H1 (cell line): ENCODE results near the gene RUFY1. TPM values are rescaled to one million over a fixed set of nuclear protein-coding genes. Genes with fewer than 3 reads are reported as not detected.
"Not testable (repeated sequence)": the region's sequence is repeated elsewhere in the genome, so short reads cannot be mapped to it uniquely, and the experiment has no call there.

Experiments used
- CTCF ChIA-PET: fragments of 300-600 bp; sonication (Branson Sonifier 250); formaldehyde crosslinking; loops from one replicate; lab custom pipeline; 2021; ENCODE audit not compliant: partially characterized antibody; lab: Charles Lee
- POLR2A ChIA-PET: fragments of 300-600 bp; sonication (Branson Sonifier 250); formaldehyde crosslinking; loops from one replicate; lab custom pipeline; 2021; ENCODE audit warnings: inconsistent platforms; ENCODE audit not compliant: partially characterized antibody; lab: Charles Lee
- DNase-seq, 2 experiments: peaks; one replicate each; pipeline versions ENCODE4 v3.0.0 to v3.0.0-alpha.2; 2010 to 2022; ENCODE audit warnings: low spot score in 2 of 2, low read depth in 1 of 2, mixed read lengths in 1 of 2
- FAIRE-seq: peaks from 2 replicates; lab custom pipeline; 2011; peaks lifted over from hg19 to GRCh38; lab: Jason Lieb, UNC
- H2AFZ ChIP-seq: 2 replicates; pipeline ENCODE4 v1.8.1; 2012; ENCODE audit warnings: low read length, inconsistent platforms
- H2AK5ac ChIP-seq: 2 replicates; pipeline ENCODE4 v1.6.1; 2013; ENCODE audit warnings: low read depth, low read length
- H2BK120ac ChIP-seq: replicated peaks from 2 replicates; pipeline ENCODE3; 2013; ENCODE audit warnings: low read depth, low read length, inconsistent platforms
- H2BK12ac ChIP-seq: 2 replicates; pipeline ENCODE4 v1.6.1; 2013; ENCODE audit warnings: low read depth, low read length
- H2BK15ac ChIP-seq: 2 replicates; pipeline ENCODE4 v1.6.1; 2013; ENCODE audit warnings: low read length
- H2BK20ac ChIP-seq: 2 replicates; pipeline ENCODE4 v1.6.1; 2013; ENCODE audit warnings: low read length
- H2BK5ac ChIP-seq: 2 replicates; pipeline ENCODE4 v1.6.1; 2013; ENCODE audit warnings: low read depth, low read length
- H3K14ac ChIP-seq: 2 replicates; pipeline ENCODE4 v1.6.1; 2013; ENCODE audit warnings: inconsistent platforms; ENCODE audit not compliant: insufficient read length
- H3K18ac ChIP-seq: 2 replicates; pipeline ENCODE4 v1.6.1; 2013; ENCODE audit warnings: low read length; ENCODE audit errors: extremely low read depth
- H3K23ac ChIP-seq: 2 replicates; pipeline ENCODE4 v1.6.1; 2013; ENCODE audit warnings: inconsistent platforms; ENCODE audit not compliant: insufficient read length
- H3K23me2 ChIP-seq: 2 replicates; pipeline ENCODE4 v1.6.1; 2013; ENCODE audit warnings: low read depth, low read length
- H3K27ac ChIP-seq: 2 replicates; pipeline ENCODE4 v1.6.1; 2011; ENCODE audit warnings: low read depth, low read length, inconsistent platforms
- H3K27me3 ChIP-seq, 4 experiments: replicated peaks in 1 of 4; 1 replicate in 1 of 4; 2 replicates in 3 of 4; pipeline versions ENCODE4 v1.6.1 to v1.8.1; 2011 to 2013; ENCODE audit warnings: low read length in 3 of 4, mild to moderate bottlenecking in 3 of 4, inconsistent platforms in 2 of 4, mixed read lengths in 2 of 4, moderate library complexity in 1 of 4; ENCODE audit not compliant: control insufficient read depth in 3 of 4, insufficient read depth in 3 of 4; ENCODE audit errors: extremely low read depth in 1 of 4
- H3K36me3 ChIP-seq, 4 experiments: 2 replicates each; pipeline versions ENCODE4 v1.6.1 to v1.8.1; 2011 to 2013; ENCODE audit warnings: mild to moderate bottlenecking in 4 of 4, low read length in 3 of 4, moderate library complexity in 2 of 4, control low read depth in 1 of 4, inconsistent platforms in 1 of 4; ENCODE audit not compliant: insufficient read depth in 4 of 4, control insufficient read depth in 2 of 4
- H3K4ac ChIP-seq: replicated peaks from 2 replicates; pipeline ENCODE3; 2013; ENCODE audit warnings: low read length, low read depth, mixed read lengths, inconsistent platforms; ENCODE audit not compliant: insufficient read length
- H3K4me1 ChIP-seq, 4 experiments: replicated peaks in 1 of 4; 1 replicate in 1 of 4; 2 replicates in 3 of 4; pipeline versions ENCODE4 v1.6.1 to v1.8.1; 2011 to 2013; ENCODE audit warnings: low read length in 3 of 4, inconsistent platforms in 2 of 4, mixed read lengths in 1 of 4; ENCODE audit not compliant: insufficient read depth in 4 of 4, control insufficient read depth in 3 of 4
- H3K4me2 ChIP-seq, 2 experiments: 2 replicates each; pipeline versions ENCODE4 v1.6.1 to v1.8.1; 2011 to 2013; ENCODE audit warnings: low read depth in 2 of 2, low read length in 2 of 2, control low read depth in 1 of 2, inconsistent platforms in 1 of 2, mild to moderate bottlenecking in 1 of 2; ENCODE audit not compliant: insufficient read depth in 1 of 2
- H3K4me3 ChIP-seq, 4 experiments: fragments of 200-600, 300-600 bp in 1 of 4; sonication (generic), shearing (Covaris generic), sonication (Bioruptor Twin) in 1 of 4; 2 replicates each; pipeline versions ENCODE4 v1.5.1 to v1.8.1; 2011 to 2016; ENCODE audit warnings: low read length in 4 of 4, low read depth in 3 of 4, control low read depth in 2 of 4, inconsistent platforms in 2 of 4, mild to moderate bottlenecking in 2 of 4, mixed read lengths in 1 of 4, moderate library complexity in 1 of 4; ENCODE audit not compliant: insufficient read depth in 2 of 4; ENCODE audit errors: extremely low read depth in 1 of 4
- H3K56ac ChIP-seq: replicated peaks from 2 replicates; pipeline ENCODE3; 2013; ENCODE audit warnings: low read depth, mild to moderate bottlenecking, mixed read lengths, low read length, inconsistent platforms; ENCODE audit not compliant: insufficient read length
- H3K79me1 ChIP-seq: 2 replicates; pipeline ENCODE4 v1.6.1; 2013; ENCODE audit warnings: low read depth, low read length, control low read depth
- H3K79me2 ChIP-seq, 2 experiments: 2 replicates each; pipeline versions ENCODE4 v1.6.1 to v1.8.1; 2012 to 2013; ENCODE audit warnings: low read length in 2 of 2, mild to moderate bottlenecking in 2 of 2, inconsistent platforms in 1 of 2; ENCODE audit not compliant: insufficient read depth in 2 of 2, control insufficient read depth in 1 of 2
- H3K9ac ChIP-seq, 4 experiments: replicated peaks in 1 of 4; 1 replicate in 1 of 4; 2 replicates in 3 of 4; pipeline versions ENCODE4 v1.6.1 to v1.8.1; 2011 to 2013; ENCODE audit warnings: low read depth in 3 of 4, low read length in 3 of 4, control low read depth in 2 of 4, mild to moderate bottlenecking in 2 of 4, moderate library complexity in 2 of 4, inconsistent platforms in 1 of 4; ENCODE audit errors: extremely low read depth in 1 of 4
- H3K9me3 ChIP-seq, 2 experiments: 2 replicates each; pipeline versions ENCODE4 v1.6.1 to v1.8.1; 2012 to 2013; ENCODE audit warnings: mild to moderate bottlenecking in 2 of 2, moderate library complexity in 2 of 2, control low read depth in 1 of 2, inconsistent platforms in 1 of 2, low read depth in 1 of 2, low read length in 1 of 2, mixed read lengths in 1 of 2; ENCODE audit not compliant: insufficient read depth in 2 of 2
- H4K20me1 ChIP-seq, 2 experiments: replicated peaks in 1 of 2; 2 replicates each; pipeline versions ENCODE3 to v1.8.1; 2011 to 2013; ENCODE audit warnings: inconsistent platforms in 2 of 2, low read length in 2 of 2, mild to moderate bottlenecking in 1 of 2; ENCODE audit not compliant: insufficient read depth in 2 of 2, control insufficient read depth in 1 of 2
- H4K5ac ChIP-seq: 2 replicates; pipeline ENCODE4 v1.6.1; 2013; ENCODE audit warnings: low read length, low read depth, mixed read lengths, inconsistent platforms; ENCODE audit not compliant: insufficient read length
- H4K8ac ChIP-seq: 2 replicates; pipeline ENCODE4 v1.8.0; 2013; ENCODE audit warnings: mild to moderate bottlenecking, moderate library complexity, low read length, inconsistent platforms; ENCODE audit not compliant: insufficient read depth; ENCODE audit errors: extremely low read depth
- H4K91ac ChIP-seq: replicated peaks from 2 replicates; pipeline ENCODE3; 2013; ENCODE audit warnings: low read length, mixed read lengths, inconsistent platforms; ENCODE audit not compliant: insufficient read length
- WGBS, 2 experiments: shearing (Covaris generic) in 1 of 2; methylation state at CpG; one replicate each; pipeline versions ENCODE4 v1.1.6 to v1.1.7; 2013 to 2015; ENCODE audit warnings: low lambda C conversion rate in 2 of 2, mixed read lengths in 2 of 2, inconsistent platforms in 1 of 2, low coverage in 1 of 2, missing lambda C conversion rate in 1 of 2; ENCODE audit not compliant: insufficient replicate concordance in 2 of 2, insufficient coverage in 1 of 2, insufficient read length in 1 of 2; ENCODE audit errors: extremely low coverage in 1 of 2, missing lambda C conversion rate in 1 of 2; 5-methylcytosine and 5-hydroxymethylcytosine counted together
- polyA plus RNA-seq, 7 experiments: library from polyadenylated mRNA; depleted of rRNA in 3 of 7; stranded (reverse) in 5 of 7; unstranded in 2 of 7; fragments of >200 nt in 5 of 7; fragments of 200-250 nt in 2 of 7; gene quantifications; 1 replicate in 5 of 7; 2 replicates in 1 of 7; 4 replicates in 1 of 7; pipeline versions ENCODE4 v1.2.1 to v1.2.3, GENCODE V29; 2011 to 2013; ENCODE audit warnings: missing spikeins in 2 of 7, mixed read lengths in 2 of 7
- total RNA-seq: library from RNA; stranded (reverse); fragmentation: NEBNext Ultra II Directional; extraction: Animal tissue kit (Norgen Biotek cat#: 25700); gene quantifications from 2 replicates; pipeline ENCODE4 v1.2.1, GENCODE V29; 2021

RUFY1 gene
- total and polyA plus RNA-seq, 2 of the 8 experiments (the other 6 are each of a cell fraction or from before 2014, with no cell fraction given) = 22.4 to 29.5 TPM

GRCh38 chr5:179644766-179645165, 94.4 kb downstream of the RUFY1 start:
- H2AFZ ChIP-seq, H2BK20ac ChIP-seq, H3K9me3 ChIP-seq, H4K5ac ChIP-seq, H3K4ac ChIP-seq, H3K27me3 ChIP-seq, H3K79me1 ChIP-seq, H3K56ac ChIP-seq, CTCF ChIA-PET, H4K8ac ChIP-seq, H3K36me3 ChIP-seq, H2AK5ac ChIP-seq, H3K27ac ChIP-seq, H4K91ac ChIP-seq, H2BK15ac ChIP-seq, DNase-seq, H2BK12ac ChIP-seq, H3K18ac ChIP-seq, H3K4me2 ChIP-seq, H2BK5ac ChIP-seq, H3K4me1 ChIP-seq, H3K9ac ChIP-seq, H2BK120ac ChIP-seq, H3K14ac ChIP-seq, H3K23me2 ChIP-seq, H4K20me1 ChIP-seq, H3K4me3 ChIP-seq, FAIRE-seq, H3K79me2 ChIP-seq, H3K23ac ChIP-seq: not testable (repeated sequence)
- 89% methylated on average over 4 of the region's 5 CpGs; no CpG with 5 or more reads in 1 of the 2 experiments for WGBS, 2 experiments
- POLR2A ChIA-PET = interaction anchor here (1.3 to 3.1 kb wide), 2 partner anchors 21 to 46 kb away, joined by 3 to 14 read pairs; partner anchors contain the start of gene HNRNPH1
